HUES48 (cell line): ENCODE data around the gene SENP7.
A peak's percentile ranks its signal among the peaks of the same experiment; 100 is the strongest.
"Not testable (repeated sequence)": the region's sequence is repeated elsewhere in the genome, so short reads cannot be mapped to it uniquely, and the experiment has no call there.

Source experiments
- H3K27ac ChIP-seq: one replicate; pipeline ENCODE4 v1.7.0; 2013; ENCODE audit warnings: low read depth, low read length, inconsistent platforms
- H3K27me3 ChIP-seq: 2 replicates; pipeline ENCODE4 v1.6.1; 2013; ENCODE audit warnings: mild to moderate bottlenecking, low read length; ENCODE audit not compliant: control insufficient read depth, insufficient read depth
- H3K36me3 ChIP-seq: 2 replicates; pipeline ENCODE4 v1.6.1; 2013; ENCODE audit warnings: low read length; ENCODE audit not compliant: control insufficient read depth, insufficient read depth
- H3K4me1 ChIP-seq: 2 replicates; pipeline ENCODE4 v1.6.1; 2013; ENCODE audit warnings: mild to moderate bottlenecking, low read length; ENCODE audit not compliant: control insufficient read depth, insufficient read depth
- H3K4me3 ChIP-seq: 2 replicates; pipeline ENCODE4 v1.5.1; 2013; ENCODE audit warnings: mild to moderate bottlenecking, low read depth, low read length
- H3K9ac ChIP-seq: 2 replicates; pipeline ENCODE4 v1.6.1; 2013; ENCODE audit warnings: mild to moderate bottlenecking, low read depth, low read length, moderate library complexity
- H3K9me3 ChIP-seq: 2 replicates; pipeline ENCODE4 v1.6.1; 2013; ENCODE audit warnings: low read length; ENCODE audit not compliant: control insufficient read depth, insufficient read depth

The SENP7 gene

GRCh38 chr3:101536955-101537354 lies 23.9 kb upstream of the SENP7 start:
- not testable (repeated sequence) for H3K4me1 ChIP-seq, H3K4me3 ChIP-seq, H3K27ac ChIP-seq, H3K9ac ChIP-seq, H3K9me3 ChIP-seq, H3K36me3 ChIP-seq, H3K27me3 ChIP-seq

GRCh38 chr3:101536266-101536665 lies 23.3 kb upstream of the SENP7 start:
- H3K4me3 ChIP-seq = no peak overlapping the region
- H3K9me3 ChIP-seq = peaks cover 3% of the 10 kb centered on the region
- H3K27me3 ChIP-seq = no peaks in the 10 kb centered on the region; the same call in 1 of the 2 replicates
- no peak overlapping the region for H3K27ac ChIP-seq
- 0 out of 2 replicates have a peak, but pooled peaks cover 9% of the 10 kb centered on the region for H3K4me1 ChIP-seq
- no peak overlapping the region for H3K9ac ChIP-seq
- no peaks in the 10 kb centered on the region for H3K36me3 ChIP-seq

- Histone ChIP-seq H3K27ac (no peak overlapping the region), H3K9ac (no peak overlapping the region), H3K36me3 (no peaks in the 10 kb centered on the region)
These were observed 22.2 kb upstream of the SENP7 start for GRCh38 chr3:101535221-101535620.

GRCh38 chr3:101533603-101533968 lies 20.6 kb upstream of the SENP7 start:
- Histone ChIP-seq H3K36me3 (no peaks in the 10 kb centered on the region), H3K4me3 (no peak overlapping the region), H3K27me3 (no peaks in the 10 kb centered on the region; the same call in 1 of the 2 replicates), H3K9ac (no peak overlapping the region), H3K27ac (no peak overlapping the region), H3K9me3 (peaks cover 11% of the 10 kb centered on the region), H3K4me1 (peaks cover 17% of the 10 kb centered on the region)

More at GRCh38 chr3:101535221-101535620, 22.2 kb upstream of the SENP7 start:
- H3K9me3 ChIP-seq = peaks cover under 1% of the 10 kb centered on the region; the same call in 1 of the 2 replicates
- H3K4me1 ChIP-seq = peaks cover 14% of the 10 kb centered on the region
- H3K4me3 ChIP-seq = no peak overlapping the region
- no peaks in the 10 kb centered on the region; the same call in 1 of the 2 replicates for H3K27me3 ChIP-seq

GRCh38 chr3:101532783-101533602 lies 20.0 kb upstream of the SENP7 start:
- Histone ChIP-seq H3K36me3 (no peaks in the 10 kb centered on the region), H3K27me3 (no peaks in the 10 kb centered on the region; the same call in 1 of the 2 replicates), H3K27ac (no peak overlapping the region), H3K9me3 (peaks cover 11% of the 10 kb centered on the region), H3K4me1 (peaks cover 17% of the 10 kb centered on the region), H3K4me3 (no peak overlapping the region), H3K9ac (no peak overlapping the region)

GRCh38 chr3:101531473-101532086 lies 18.6 kb upstream of the SENP7 start:
- Histone ChIP-seq H3K9me3 (peaks cover 11% of the 10 kb centered on the region), H3K4me3 (no peak overlapping the region), H3K27ac (no peak overlapping the region), H3K36me3 (no peaks in the 10 kb centered on the region), H3K4me1 (peaks cover 17% of the 10 kb centered on the region), H3K27me3 (no peaks in the 10 kb centered on the region; the same call in 1 of the 2 replicates), H3K9ac (no peak overlapping the region)

- Histone ChIP-seq H3K27me3 (no peaks in the 10 kb centered on the region), H3K4me3 (no peak overlapping the region), H3K9ac (no peak overlapping the region; the same call in 1 of the 2 replicates), H3K9me3 (peaks cover 11% of the 10 kb centered on the region), H3K27ac (peak overlapping the region; percentile 52), H3K36me3 (no peaks in the 10 kb centered on the region), H3K4me1 (peaks cover 17% of the 10 kb centered on the region)
These were observed 17.7 kb upstream of the SENP7 start for GRCh38 chr3:101530686-101531047.

GRCh38 chr3:101529816-101530685 lies 17.0 kb upstream of the SENP7 start:
- Histone ChIP-seq H3K27me3 (no peaks in the 10 kb centered on the region), H3K27ac (peak overlapping the region; percentile 52), H3K9me3 (peaks cover 16% of the 10 kb centered on the region), H3K9ac (no peak overlapping the region), H3K36me3 (no peaks in the 10 kb centered on the region), H3K4me3 (peak overlapping the region; percentile 14; the same call in 1 of the 2 replicates), H3K4me1 (peaks cover 17% of the 10 kb centered on the region)

GRCh38 chr3:101527906-101528305 lies 14.9 kb upstream of the SENP7 start:
- Histone ChIP-seq H3K27ac (no peak overlapping the region), H3K27me3 (no peaks in the 10 kb centered on the region), H3K4me3 (no peak overlapping the region), H3K36me3 (no peaks in the 10 kb centered on the region), H3K4me1 (peaks cover 17% of the 10 kb centered on the region), H3K9me3 (peaks cover 20% of the 10 kb centered on the region), H3K9ac (no peak overlapping the region)

- no peak overlapping the region for H3K9ac ChIP-seq
- H3K27me3 ChIP-seq = no peaks in the 10 kb centered on the region
- no peaks in the 10 kb centered on the region for H3K36me3 ChIP-seq
- H3K27ac ChIP-seq = no peak overlapping the region
- no peak overlapping the region for H3K4me3 ChIP-seq
- H3K9me3 ChIP-seq = peaks cover 20% of the 10 kb centered on the region
- peaks cover 17% of the 10 kb centered on the region for H3K4me1 ChIP-seq
These were observed 14.4 kb upstream of the SENP7 start for GRCh38 chr3:101527441-101527840.
